HEK293 (cell line): Measurements from ENCODE around the gene FRAT2.
A peak's percentile ranks its signal among the peaks of the same experiment; 100 is the strongest.

Experiments
- CTCF ChIA-PET: fragments of 350-600 bp; formaldehyde crosslinking; extraction: SDS; loops from one replicate; lab custom pipeline; 2021; ENCODE audit warnings: antibody characterized with exemption; lab: Yijun Ruan, JAX
- POLR2A ChIA-PET: fragments of 300-600 bp; formaldehyde crosslinking; extraction: SDS; loops from one replicate; lab custom pipeline; 2020; ENCODE audit warnings: antibody characterized with exemption, inconsistent platforms; lab: Yijun Ruan, JAX
- H3K27ac ChIP-seq: fragments of 200-500 bp; sonication (Bioruptor generic); 2 replicates; pipeline ENCODE4 v1.5.1; 2014; ENCODE audit warnings: low read depth, low read length, control low read depth, inconsistent platforms; ENCODE audit errors: extremely low read depth
- H3K36me3 ChIP-seq, 2 experiments: fragments of 200-500 bp in 1 of 2; sonication (Bioruptor generic) in 1 of 2; 1 replicate in 1 of 2; 2 replicates in 1 of 2; pipeline ENCODE4 v1.5.1; 2014 to 2017; ENCODE audit warnings: inconsistent platforms in 2 of 2, low read length in 2 of 2; ENCODE audit not compliant: control insufficient read depth in 2 of 2, insufficient read depth in 1 of 2
- H3K4me1 ChIP-seq: fragments of 200-500 bp; sonication (Bioruptor generic); 2 replicates; pipeline ENCODE4 v1.5.1; 2014; ENCODE audit warnings: mild to moderate bottlenecking, low read length, inconsistent platforms; ENCODE audit not compliant: control insufficient read depth, insufficient read depth
- H3K4me3 ChIP-seq: 2 replicates; pipeline ENCODE4 v1.5.1; 2011; ENCODE audit warnings: low read depth, mild to moderate bottlenecking, control low read depth, low read length, moderate library complexity
- H3K9me3 ChIP-seq: fragments of 200-500 bp; sonication (Bioruptor generic); 2 replicates; pipeline ENCODE4 v1.5.1; 2014; ENCODE audit warnings: low read depth, low read length, inconsistent platforms; ENCODE audit not compliant: control insufficient read depth, insufficient read depth
- BCL6B ChIP-seq: fragments of 450-650 bp; formaldehyde crosslinking; IDR thresholded peaks from 2 replicates; pipeline ENCODE4 v1.5.1; 2017; ENCODE audit warnings: missing biosample characterization, missing genetic modification characterization
- FEZF1 ChIP-seq: fragments of 450-650 bp; formaldehyde crosslinking; IDR thresholded peaks from 2 replicates; pipeline ENCODE4 v1.5.1; 2016; ENCODE audit warnings: missing biosample characterization, missing genetic modification characterization
- HIC1 ChIP-seq: fragments of 450-650 bp; formaldehyde crosslinking; IDR thresholded peaks from 2 replicates; pipeline ENCODE4 v1.5.1; 2016; ENCODE audit warnings: missing biosample characterization, missing genetic modification characterization
- KLF16 ChIP-seq: fragments of 450-650 bp; formaldehyde crosslinking; IDR thresholded peaks from 2 replicates; pipeline ENCODE4 v1.5.1; 2017; ENCODE audit warnings: missing biosample characterization, missing genetic modification characterization
- ZBTB11 ChIP-seq: fragments of 450-650 bp; formaldehyde crosslinking; conservative IDR thresholded peaks from 2 replicates; pipeline ENCODE4 v1.5.1; 2016; ENCODE audit warnings: low read depth, missing biosample characterization, missing genetic modification characterization
- ZBTB17 ChIP-seq: fragments of 450-650 bp; formaldehyde crosslinking; IDR thresholded peaks from 2 replicates; pipeline ENCODE4 v1.5.1; 2016; ENCODE audit warnings: missing biosample characterization, missing genetic modification characterization
- ZBTB44 ChIP-seq: fragments of 450-650 bp; IDR thresholded peaks from 2 replicates; pipeline ENCODE4 v1.5.1; 2018; ENCODE audit warnings: missing biosample characterization, mild to moderate bottlenecking, missing genetic modification characterization
- ZBTB6 ChIP-seq: fragments of 450-650 bp; formaldehyde crosslinking; IDR thresholded peaks from 2 replicates; pipeline ENCODE4 v1.5.1; 2017; ENCODE audit warnings: missing biosample characterization, missing genetic modification characterization
- ZFP37 ChIP-seq: fragments of 450-650 bp; formaldehyde crosslinking; IDR thresholded peaks from 2 replicates; pipeline ENCODE4 v1.5.1; 2016; ENCODE audit warnings: missing biosample characterization, missing genetic modification characterization
- ZNF121 ChIP-seq: fragments of 450-650 bp; formaldehyde crosslinking; IDR thresholded peaks from 2 replicates; pipeline ENCODE4 v1.5.1; 2016; ENCODE audit warnings: missing biosample characterization, missing genetic modification characterization
- ZNF175 ChIP-seq: fragments of 450-650 bp; formaldehyde crosslinking; IDR thresholded peaks from 2 replicates; pipeline ENCODE4 v1.5.1; 2016; ENCODE audit warnings: missing biosample characterization, missing genetic modification characterization
- ZNF2 ChIP-seq: fragments of 450-650 bp; formaldehyde crosslinking; IDR thresholded peaks from 2 replicates; pipeline ENCODE4 v1.5.1; 2016; ENCODE audit warnings: missing biosample characterization, missing genetic modification characterization
- ZNF366 ChIP-seq: fragments of 450-650 bp; formaldehyde crosslinking; conservative IDR thresholded peaks from 2 replicates; pipeline ENCODE4 v1.5.1; 2016; ENCODE audit warnings: missing biosample characterization, missing genetic modification characterization
- ZNF391 ChIP-seq: fragments of 450-650 bp; formaldehyde crosslinking; IDR thresholded peaks from 2 replicates; pipeline ENCODE4 v1.5.1; 2016; ENCODE audit warnings: low read depth, missing biosample characterization, missing genetic modification characterization, borderline replicate concordance
- ZNF426 ChIP-seq: fragments of 450-650 bp; formaldehyde crosslinking; IDR thresholded peaks from 2 replicates; pipeline ENCODE4 v1.5.1; 2017; ENCODE audit warnings: missing biosample characterization, missing genetic modification characterization, mild to moderate bottlenecking, inconsistent platforms, moderate library complexity
- ZNF549 ChIP-seq: fragments of 450-650 bp; IDR thresholded peaks from 2 replicates; pipeline ENCODE4 v1.5.1; 2018; ENCODE audit warnings: missing biosample characterization, missing genetic modification characterization, mild to moderate bottlenecking, inconsistent platforms, moderate library complexity
- ZNF776 ChIP-seq: fragments of 450-650 bp; formaldehyde crosslinking; IDR thresholded peaks from 2 replicates; pipeline ENCODE4 v1.5.0; 2017; ENCODE audit warnings: missing biosample characterization, missing genetic modification characterization, borderline replicate concordance
- ZNF792 ChIP-seq: fragments of 450-650 bp; formaldehyde crosslinking; IDR thresholded peaks from 2 replicates; pipeline ENCODE4 v1.5.1; 2016; ENCODE audit warnings: missing biosample characterization, missing genetic modification characterization
- ZSCAN30 ChIP-seq: fragments of 450-650 bp; IDR thresholded peaks from 2 replicates; pipeline ENCODE4 v1.5.1; 2018; ENCODE audit warnings: missing biosample characterization, mild to moderate bottlenecking, missing genetic modification characterization, moderate library complexity

The FRAT2 gene

GRCh38 chr10:97321032-97321803 lies 13.3 kb downstream of the FRAT2 start (continued):
- TF ChIP-seq ZBTB11 (tag by site-specific recombination) (no peak), ZSCAN30 (tag by site-specific recombination) (no peak), FEZF1 (no peak), ZNF175 (no peak), ZBTB17 (tag by site-specific recombination) (no peak; the same call in 1 of the 2 replicates), HIC1 (tag by site-specific recombination) (no peak), ZNF391 (no peak), ZFP37 (tag by site-specific recombination) (no peak), BCL6B (tag by site-specific recombination) (no peak), ZNF792 (tag by site-specific recombination) (no peak)

- H3K4me1 ChIP-seq, result no peaks in the 10 kb centered on the region; the same call in 1 of the 2 replicates
- POLR2A ChIA-PET, result interaction anchor here (2.0 to 2.6 kb wide), 3 partner anchors 12 to 28 kb away, joined by 9 to 27 read pairs (median 11); partner anchors contain the start of genes ARHGAP19 and FRAT2
- no peaks in the 10 kb centered on the region for H3K9me3 ChIP-seq
These were observed 14.0 kb downstream of the FRAT2 start for GRCh38 chr10:97320480-97321031.

GRCh38 chr10:97319671-97320479 lies 14.7 kb downstream of the FRAT2 start:
- CTCF ChIA-PET, result interaction anchor here (0.6 to 1.9 kb wide), 5 partner anchors 8 to 180 kb away, joined by 3 to 18 read pairs (median 3); no protein-coding TSS in a partner anchor
- peak overlapping the region; percentile 57 for H3K4me3 ChIP-seq
- TF ChIP-seq ZBTB44 (tag by site-specific recombination) (0 out of 2 replicates have a peak, but pooled peaks have one; percentile 7), ZNF426 (tag by site-specific recombination) (no peak), ZNF366 (no peak), ZNF776 (tag by site-specific recombination) (no peak), ZNF549 (tag by site-specific recombination) (no peak), ZBTB6 (tag by site-specific recombination) (no peak; the same call in 1 of the 2 replicates)
- TF ChIP-seq, all 188 proteins: peak for 1
- no peaks in the 10 kb centered on the region for H3K36me3 ChIP-seq
- no peaks in the 10 kb centered on the region for H3K9me3 ChIP-seq
- POLR2A ChIA-PET, result interaction anchor here (0.6 to 2.6 kb wide), 5 partner anchors 8 to 83 kb away, joined by 3 to 27 read pairs (median 5); partner anchors contain the start of genes ARHGAP19 and FRAT2
- H3K4me1 ChIP-seq, result no peaks in the 10 kb centered on the region; the same call in 1 of the 2 replicates
- peak overlapping the region; percentile 100; the same call in 1 of the 2 replicates for H3K27ac ChIP-seq

More at GRCh38 chr10:97320480-97321031, 14.0 kb downstream of the FRAT2 start:
- CTCF ChIA-PET, result interaction anchor here (0.6 to 1.9 kb wide), 6 partner anchors 8 to 179 kb away, joined by 3 to 18 read pairs (median 3); no protein-coding TSS in a partner anchor
- TF ChIP-seq KLF16 (tag by site-specific recombination) (no peak), ZNF2 (tag by site-specific recombination) (no peak), ZNF121 (0 out of 2 replicates have a peak, but pooled peaks have one; percentile 34)
- H3K4me3 ChIP-seq, result no peak overlapping the region
- no peak overlapping the region for H3K27ac ChIP-seq
- H3K36me3 ChIP-seq, result no peaks in the 10 kb centered on the region
